Measurements from ENCODE around the gene AIPL1. TPM values are rescaled to one million over a fixed set of nuclear protein-coding genes. Genes with fewer than 3 reads are reported as not detected.

Gene AIPL1
- total RNA-seq, 4 donors from 2014 or later = not detected

GRCh38 chr17:6388416-6388815 lies 46.5 kb downstream of the AIPL1 start:
- Histone ChIP-seq H3K4me1 (no peaks in the 10 kb centered on the region), H3K9me3 (peaks cover 0 to 15% (median 0%) of the 10 kb centered on the region in 3 donors), H3K27ac (no peak overlapping the region), H3K27me3 (peaks cover 40% of the 10 kb centered on the region), H3K4me3 (no peak overlapping the region), H3K36me3 (no peaks in the 10 kb centered on the region)
- ATAC-seq = no peak
- WGBS, 2 donors (ENCODE audit: low coverage in 1 of 2) = 55 to 72% methylated on average over 9 to 11 of the region's 11 CpGs
- TF ChIP-seq CTCF (IDR thresholded peaks at IDR 0.05) = no peak
- no peak for TF ChIP-seq EP300 (IDR thresholded peaks at IDR 0.05)
- no peak for TF ChIP-seq POLR2A (IDR thresholded peaks at IDR 0.05)
- no peak for TF ChIP-seq POLR2AphosphoS5 (IDR thresholded peaks at IDR 0.05)

GRCh38 chr17:6387858-6388257 lies 47.1 kb downstream of the AIPL1 start:
- Histone ChIP-seq H3K27me3 (peaks cover 40% of the 10 kb centered on the region), H3K4me3 (no peak overlapping the region), H3K36me3 (no peaks in the 10 kb centered on the region), H3K27ac (no peak overlapping the region), H3K4me1 (no peaks in the 10 kb centered on the region), H3K9me3 (peaks cover 0 to 15% (median 0%) of the 10 kb centered on the region in 3 donors)
- ATAC-seq = no peak
- 38 to 66% methylated on average over 2 to 6 of the region's 8 CpGs for WGBS, 2 donors (ENCODE audit: low coverage in 1 of 2)
- TF ChIP-seq POLR2AphosphoS5 (IDR thresholded peaks at IDR 0.05) = no peak
- no peak for TF ChIP-seq CTCF (IDR thresholded peaks at IDR 0.05)
- TF ChIP-seq EP300 (IDR thresholded peaks at IDR 0.05) = no peak
- no peak for TF ChIP-seq POLR2A (IDR thresholded peaks at IDR 0.05)

DNA sequence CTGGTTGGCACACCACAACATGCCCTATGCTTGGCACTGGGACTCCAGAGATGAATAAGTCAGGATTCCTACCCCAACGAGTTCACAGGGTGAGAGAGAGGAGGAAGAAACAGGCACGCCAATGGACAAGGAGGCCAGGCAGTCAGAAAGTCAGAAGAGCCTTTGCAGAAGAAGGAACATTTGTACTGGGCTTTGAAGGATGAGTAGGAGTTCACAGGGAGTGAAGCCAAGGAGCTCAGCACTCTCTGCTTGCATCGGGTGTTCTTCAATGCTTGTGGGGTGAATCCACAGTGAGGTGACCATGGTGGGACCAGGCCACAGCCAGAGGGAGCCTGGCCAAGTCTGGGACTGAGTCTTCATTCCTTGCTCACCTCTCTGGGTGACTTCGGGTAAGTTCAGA lies 47.5 kb downstream of the AIPL1 start:
- Histone ChIP-seq H3K9me3 (peaks cover 0 to 15% (median 0%) of the 10 kb centered on the region in 3 donors), H3K27me3 (peaks cover 36% of the 10 kb centered on the region), H3K36me3 (no peaks in the 10 kb centered on the region), H3K4me3 (no peak overlapping the region), H3K27ac (no peak overlapping the region), H3K4me1 (no peaks in the 10 kb centered on the region)
- WGBS, 2 donors (ENCODE audit: low coverage in 1 of 2) = 75% methylated on average over 3 of the region's 4 CpGs; no CpG with 5 or more reads in 1 of the 2 donors
- TF ChIP-seq POLR2AphosphoS5 (IDR thresholded peaks at IDR 0.05) (no peak), POLR2A (IDR thresholded peaks at IDR 0.05) (no peak)
- ATAC-seq = no peak

- Histone ChIP-seq H3K9me3 (peaks cover 0 to 10% (median 0%) of the 10 kb centered on the region in 3 donors), H3K27me3 (peaks cover 37% of the 10 kb centered on the region), H3K27ac (no peak overlapping the region), H3K36me3 (no peaks in the 10 kb centered on the region), H3K4me1 (no peaks in the 10 kb centered on the region), H3K4me3 (no peak overlapping the region)
- no peak for ATAC-seq
- 74 to 84% methylated on average over 4 to 7 of the region's 9 CpGs for WGBS, 2 donors (ENCODE audit: low coverage in 1 of 2)
- TF ChIP-seq EP300 (IDR thresholded peaks at IDR 0.05) (no peak), POLR2AphosphoS5 (IDR thresholded peaks at IDR 0.05) (no peak), CTCF (IDR thresholded peaks at IDR 0.05) (no peak), POLR2A (IDR thresholded peaks at IDR 0.05) (no peak)
These were observed 48.8 kb downstream of the AIPL1 start for GRCh38 chr17:6386041-6386630.

DNA sequence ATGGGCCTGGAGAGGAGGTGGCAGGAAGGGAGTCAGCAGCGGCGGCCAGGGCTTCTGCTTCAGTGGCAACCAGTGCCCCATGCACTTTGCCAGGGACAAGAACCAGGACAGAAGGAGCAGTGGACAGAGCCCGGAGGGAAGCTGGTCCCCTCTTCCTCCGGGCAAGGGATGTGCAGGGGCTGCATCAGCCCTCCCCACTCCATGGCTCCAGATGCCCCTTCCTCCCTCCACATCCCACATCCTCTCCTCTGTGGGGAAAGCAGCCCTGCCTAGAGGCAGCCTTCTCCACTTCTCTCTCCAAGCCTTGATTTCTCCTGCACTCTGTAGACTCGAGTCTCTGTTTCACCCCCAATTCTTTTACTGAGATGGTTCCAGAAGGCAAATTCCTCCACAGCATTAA lies 50.4 kb downstream of the AIPL1 start:
- no peak overlapping the region for H3K27ac ChIP-seq
- no peaks in the 10 kb centered on the region for H3K9me3 ChIP-seq
- ATAC-seq = no peak
- H3K4me3 ChIP-seq = no peak overlapping the region
- H3K36me3 ChIP-seq = no peaks in the 10 kb centered on the region
- H3K27me3 ChIP-seq = peaks cover 37% of the 10 kb centered on the region
- no peaks in the 10 kb centered on the region for H3K4me1 ChIP-seq
- TF ChIP-seq EP300 (IDR thresholded peaks at IDR 0.05) (no peak), CTCF (IDR thresholded peaks at IDR 0.05) (no peak), POLR2AphosphoS5 (IDR thresholded peaks at IDR 0.05) (no peak), POLR2A (IDR thresholded peaks at IDR 0.05) (no peak)
- WGBS, 2 donors (ENCODE audit: low coverage in 1 of 2) = 54 to 85% methylated on average over 2 to 4 of the region's 5 CpGs
